NCI-H526 treated with DMSO at 0.1 percent for 48 hours (cell line): Measurements from ENCODE around the gene CIDEA.
"Not testable (repeated sequence)": the region's sequence is repeated elsewhere in the genome, so short reads cannot be mapped to it uniquely, and the experiment has no call there.

Source experiments
- DNase-seq: peaks from one replicate; lab custom pipeline; 2025; lab: John Stamatoyannopoulos, UW

The CIDEA gene, protein sequence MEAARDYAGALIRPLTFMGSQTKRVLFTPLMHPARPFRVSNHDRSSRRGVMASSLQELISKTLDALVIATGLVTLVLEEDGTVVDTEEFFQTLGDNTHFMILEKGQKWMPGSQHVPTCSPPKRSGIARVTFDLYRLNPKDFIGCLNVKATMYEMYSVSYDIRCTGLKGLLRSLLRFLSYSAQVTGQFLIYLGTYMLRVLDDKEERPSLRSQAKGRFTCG

DNA sequence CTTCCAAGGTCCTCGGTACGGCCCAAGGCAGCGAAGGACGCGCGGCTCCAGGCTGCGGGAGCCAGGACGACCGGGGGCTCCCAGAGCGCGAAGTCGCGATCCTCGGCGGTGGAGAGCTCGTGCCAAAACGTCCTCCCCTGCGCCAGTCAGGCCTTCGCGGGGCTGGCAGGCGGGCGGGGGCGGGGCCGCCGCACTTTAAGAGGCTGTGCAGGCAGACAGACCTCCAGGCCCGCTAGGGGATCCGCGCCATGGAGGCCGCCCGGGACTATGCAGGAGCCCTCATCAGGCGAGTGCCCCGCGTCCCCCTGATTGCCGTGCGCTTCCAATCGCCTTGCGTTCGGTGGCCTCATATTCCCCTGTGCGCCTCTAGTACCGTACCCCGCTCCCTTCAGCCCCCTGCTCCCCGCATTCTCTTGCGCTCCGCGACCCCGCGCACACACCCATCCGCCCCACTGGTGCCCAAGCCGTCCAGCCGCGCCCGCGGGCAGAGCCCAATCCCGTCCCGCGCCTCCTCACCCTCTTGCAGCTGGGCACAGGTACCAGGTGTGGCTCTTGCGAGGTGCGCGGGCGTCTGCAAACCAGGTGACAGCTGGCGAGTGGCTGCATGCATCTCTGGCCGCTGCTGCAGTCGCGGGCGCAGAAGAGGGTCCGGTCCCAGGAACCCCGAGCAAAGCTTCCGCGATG lies at the start of gene CIDEA:
Gene CIDEA, plus strand, starts transcription at position 226 of the 684 bp plus-strand sequence. Its CDS starts 23 bp downstream, at position 249.
- no peak for DNase-seq

DNA sequence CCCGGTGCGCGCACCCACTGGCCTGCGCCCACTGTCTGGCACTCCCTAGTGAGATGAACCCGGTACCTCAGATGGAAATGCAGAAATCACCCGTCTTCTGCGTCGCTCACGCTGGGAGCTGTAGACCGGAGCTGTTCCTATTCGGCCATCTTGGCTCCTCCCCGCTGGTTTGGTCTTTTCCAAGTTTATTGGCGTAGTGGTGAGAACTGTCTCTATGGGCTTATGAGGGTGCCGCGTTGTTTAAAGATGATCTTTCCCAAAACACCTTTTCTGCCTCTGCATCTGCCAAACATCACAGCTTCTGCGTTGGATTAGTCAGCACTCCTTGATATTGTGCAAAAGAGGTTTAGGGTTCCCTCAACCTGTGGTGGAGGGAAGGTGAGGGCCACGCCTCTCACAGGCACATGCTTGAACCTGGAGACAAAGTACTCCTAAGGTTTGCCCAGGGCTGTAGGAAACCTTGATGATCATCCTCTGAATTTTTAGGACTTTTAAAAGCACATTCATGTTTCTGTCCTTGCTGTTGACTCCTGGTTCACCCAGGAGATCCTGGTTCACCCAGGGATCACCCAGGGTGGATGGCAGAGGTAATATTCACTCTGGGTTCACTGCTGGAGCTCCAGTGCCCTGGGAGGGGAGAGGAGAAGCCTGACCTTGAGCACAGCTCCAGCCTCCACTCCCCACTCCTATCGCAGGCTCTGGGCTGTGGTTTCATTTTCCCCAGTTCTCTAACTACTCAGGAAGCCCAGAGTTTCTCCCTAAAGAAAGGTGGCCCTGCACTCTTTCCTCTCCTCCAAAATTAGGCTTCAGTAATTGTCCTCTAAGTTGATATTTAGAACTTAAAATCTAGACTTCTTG lies 45.6 kb upstream of the CIDEA start:
- peak; percentile 0 for DNase-seq

DNA sequence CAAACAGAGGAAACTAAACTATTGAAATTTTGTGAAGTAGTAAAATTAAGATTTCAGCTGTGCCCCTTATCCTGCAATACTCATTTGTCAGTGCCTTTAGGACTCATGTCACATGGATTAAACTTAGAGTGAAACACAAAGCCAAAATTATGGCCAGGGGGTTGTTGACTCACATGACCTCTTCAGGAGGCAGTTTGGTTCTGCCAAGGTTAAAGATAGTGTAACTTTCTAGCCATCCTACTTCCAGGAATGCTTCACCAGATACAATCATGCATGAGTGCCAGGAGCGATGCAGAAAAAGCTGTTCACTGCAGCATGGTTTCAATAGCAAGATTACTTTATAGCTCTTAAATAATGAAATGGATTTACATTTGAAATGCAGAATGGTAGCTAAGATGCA lies 41.9 kb upstream of the CIDEA start:
- DNase-seq, result not testable (repeated sequence)

DNA sequence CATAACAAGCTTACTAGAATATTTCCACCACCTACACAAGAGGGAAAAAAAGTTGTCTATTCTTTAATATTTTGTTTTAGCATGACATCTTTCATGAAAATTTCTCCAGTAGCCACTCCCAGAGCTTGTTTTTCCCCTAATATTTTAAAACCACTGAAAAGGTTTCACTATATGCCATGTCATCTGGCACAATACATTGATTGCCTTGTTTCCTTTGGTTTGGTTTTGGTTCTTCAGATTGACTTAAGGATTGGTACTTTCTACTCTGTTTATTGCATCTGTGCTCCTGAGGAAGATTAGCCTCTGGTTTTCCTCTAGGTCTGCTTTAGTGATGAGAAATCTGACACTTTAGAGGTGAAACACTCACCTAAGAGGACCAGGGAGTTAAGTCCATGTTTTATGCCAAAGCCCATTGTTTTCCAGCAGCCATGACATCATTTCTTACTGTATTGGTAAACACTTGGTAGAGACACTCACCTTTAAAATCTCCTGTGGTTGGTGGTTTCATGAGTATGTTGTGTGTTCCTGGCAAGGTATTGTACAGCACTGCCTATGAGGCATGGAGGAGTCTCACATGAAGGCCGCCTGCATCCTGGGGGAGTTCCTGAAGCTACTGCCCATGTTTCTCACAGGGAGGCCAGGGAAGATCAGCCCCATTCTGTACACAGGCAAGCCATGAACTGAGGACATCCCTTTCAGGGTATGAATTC lies 39.7 kb upstream of the CIDEA start:
- DNase-seq, result not testable (repeated sequence)

DNA sequence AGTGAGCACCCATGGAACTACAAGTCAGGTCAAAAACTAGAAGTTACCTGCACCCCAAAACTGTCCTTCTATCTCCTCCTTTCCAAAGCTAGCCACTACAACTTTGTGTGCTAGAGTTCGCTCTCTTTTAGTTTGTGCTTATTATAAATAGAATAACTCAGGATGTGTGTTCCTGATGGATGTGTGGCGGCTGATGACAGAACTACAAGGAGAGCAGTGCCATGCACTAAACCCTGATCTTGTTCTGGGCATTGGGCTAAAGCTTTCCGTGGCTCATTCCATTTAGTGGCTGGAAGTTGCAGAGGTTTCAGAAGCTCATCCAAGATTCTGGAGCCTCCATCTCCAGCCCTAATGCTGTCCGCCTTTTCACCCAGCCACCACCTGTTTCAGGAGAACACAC lies 37.7 kb upstream of the CIDEA start:
- not testable (repeated sequence) for DNase-seq

DNA sequence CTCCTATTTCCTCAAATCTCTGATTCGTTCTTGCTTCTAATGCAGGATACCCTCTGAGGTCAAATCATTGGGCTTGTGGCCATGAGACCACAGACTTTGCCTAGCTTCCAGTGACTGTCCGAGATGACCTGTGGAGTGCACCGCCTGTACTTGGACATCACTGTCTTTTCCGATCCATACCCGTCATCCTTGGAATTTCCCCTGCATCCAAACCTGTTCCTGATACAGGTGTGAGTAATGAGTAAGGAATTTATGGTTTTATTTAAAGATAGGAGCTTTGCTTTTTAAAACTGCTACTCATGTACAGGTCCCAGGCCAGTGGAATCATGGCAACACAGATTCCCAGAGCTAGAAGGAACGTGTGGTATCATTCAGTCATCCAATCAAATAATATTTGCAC lies 35.6 kb upstream of the CIDEA start:
- DNase-seq, result not testable (repeated sequence)

DNA sequence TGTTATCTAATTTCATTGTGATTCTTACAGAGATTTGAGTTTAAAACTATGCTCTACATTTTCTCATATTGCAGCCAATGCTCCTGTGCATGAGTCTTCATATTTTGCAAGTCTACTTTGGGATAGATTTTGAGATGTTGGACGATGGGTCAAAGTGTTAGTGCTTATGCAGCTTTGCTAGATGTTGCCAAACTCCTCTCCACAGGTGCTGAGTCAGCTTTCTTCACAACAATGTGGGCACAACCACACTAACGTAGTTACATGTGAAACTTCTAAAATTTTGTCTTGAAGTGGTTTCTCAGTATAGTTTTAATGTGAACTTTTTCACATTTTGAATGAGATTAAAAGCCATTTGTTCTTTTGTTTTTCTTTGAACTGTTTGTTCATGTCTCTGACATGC lies 32.1 kb upstream of the CIDEA start:
- DNase-seq, result not testable (repeated sequence)

DNA sequence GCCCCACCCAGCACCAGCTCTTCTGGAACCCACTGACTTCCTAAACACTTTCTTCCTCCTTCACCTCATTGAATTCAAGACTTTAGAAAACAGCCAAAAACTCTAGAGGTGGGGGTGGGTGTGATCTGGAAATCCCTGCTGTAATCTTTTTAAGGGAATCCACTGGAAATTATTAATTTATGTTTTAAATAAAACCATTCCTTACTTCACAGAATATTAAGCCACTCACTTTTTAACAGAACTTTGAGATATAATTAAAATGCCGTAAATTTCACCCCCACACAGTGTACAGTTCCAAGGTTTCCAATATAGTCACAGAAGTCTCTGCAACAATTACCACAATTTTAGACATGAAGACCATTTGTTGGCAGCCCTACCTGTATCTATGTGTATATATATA lies 30.8 kb upstream of the CIDEA start:
- DNase-seq, result not testable (repeated sequence)

GRCh38 chr18:12226807-12227206 lies 27.4 kb upstream of the CIDEA start:
- DNase-seq, result not testable (repeated sequence)

GRCh38 chr18:12227399-12228186 lies 26.6 kb upstream of the CIDEA start:
- DNase-seq, result not testable (repeated sequence)

DNA sequence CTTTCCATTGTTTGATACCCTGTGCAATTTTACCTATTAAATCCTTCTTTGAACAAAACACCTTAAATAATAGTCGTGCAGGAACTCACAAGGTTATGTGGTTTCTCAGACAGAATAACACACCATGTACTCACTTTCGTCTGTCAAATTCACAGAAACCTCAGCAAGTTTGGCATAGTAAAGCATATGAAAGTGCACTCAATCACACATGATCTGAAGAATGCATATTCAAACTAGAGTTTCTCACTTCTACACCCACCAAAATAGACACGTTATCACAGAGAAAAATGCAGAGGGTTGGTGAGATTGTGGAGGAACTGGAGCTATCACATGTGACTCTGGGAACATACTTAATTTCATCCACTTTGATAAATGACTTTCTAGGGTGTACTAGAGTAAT lies 25.9 kb upstream of the CIDEA start:
- DNase-seq, result not testable (repeated sequence)

DNA sequence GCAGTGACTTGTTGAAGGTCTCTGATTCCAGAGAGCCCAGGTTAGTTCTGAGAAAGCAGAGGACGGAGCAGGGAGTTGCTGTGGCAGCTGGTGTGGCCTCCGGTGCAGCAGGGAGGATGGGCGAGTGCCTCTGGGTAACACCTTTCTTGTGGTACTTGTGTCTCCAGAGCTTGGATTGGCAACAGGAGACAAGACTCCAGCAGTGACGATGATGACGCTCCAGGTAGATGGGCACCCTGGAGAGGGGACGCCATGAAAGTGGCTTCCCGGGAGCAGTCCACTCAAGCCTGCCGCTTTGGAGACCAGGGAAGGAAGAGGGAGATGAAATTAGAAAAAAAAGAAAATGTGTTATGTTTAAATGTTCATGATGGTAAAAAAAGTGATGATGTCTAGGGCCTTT lies 23.6 kb upstream of the CIDEA start:
- not testable (repeated sequence) for DNase-seq

- no peak for DNase-seq
Observed at GRCh38 chr18:12231040-12231882, 22.9 kb upstream of the CIDEA start.

DNA sequence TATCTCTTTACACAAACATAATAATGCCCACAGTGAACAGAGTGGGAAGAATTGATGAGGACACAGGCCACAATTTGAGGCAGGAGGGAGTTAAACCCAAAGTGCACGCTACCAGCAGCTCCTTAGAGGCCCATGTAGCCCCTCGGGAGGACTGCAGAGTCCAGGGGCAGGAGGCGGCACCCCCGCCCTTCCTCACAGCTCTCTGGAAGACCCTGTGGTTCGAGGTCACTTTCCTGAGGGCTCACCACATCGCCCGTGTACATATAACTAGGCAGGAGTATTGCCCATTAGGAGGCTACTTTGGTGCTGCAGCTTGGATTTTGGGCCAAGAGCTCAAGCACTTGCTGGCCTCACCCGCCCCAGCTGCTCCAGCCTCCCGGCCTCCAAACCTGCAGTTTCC lies 22.2 kb upstream of the CIDEA start:
- DNase-seq, result no peak

- no peak for DNase-seq
Observed at GRCh38 chr18:12233378-12233777, 20.8 kb upstream of the CIDEA start.

DNA sequence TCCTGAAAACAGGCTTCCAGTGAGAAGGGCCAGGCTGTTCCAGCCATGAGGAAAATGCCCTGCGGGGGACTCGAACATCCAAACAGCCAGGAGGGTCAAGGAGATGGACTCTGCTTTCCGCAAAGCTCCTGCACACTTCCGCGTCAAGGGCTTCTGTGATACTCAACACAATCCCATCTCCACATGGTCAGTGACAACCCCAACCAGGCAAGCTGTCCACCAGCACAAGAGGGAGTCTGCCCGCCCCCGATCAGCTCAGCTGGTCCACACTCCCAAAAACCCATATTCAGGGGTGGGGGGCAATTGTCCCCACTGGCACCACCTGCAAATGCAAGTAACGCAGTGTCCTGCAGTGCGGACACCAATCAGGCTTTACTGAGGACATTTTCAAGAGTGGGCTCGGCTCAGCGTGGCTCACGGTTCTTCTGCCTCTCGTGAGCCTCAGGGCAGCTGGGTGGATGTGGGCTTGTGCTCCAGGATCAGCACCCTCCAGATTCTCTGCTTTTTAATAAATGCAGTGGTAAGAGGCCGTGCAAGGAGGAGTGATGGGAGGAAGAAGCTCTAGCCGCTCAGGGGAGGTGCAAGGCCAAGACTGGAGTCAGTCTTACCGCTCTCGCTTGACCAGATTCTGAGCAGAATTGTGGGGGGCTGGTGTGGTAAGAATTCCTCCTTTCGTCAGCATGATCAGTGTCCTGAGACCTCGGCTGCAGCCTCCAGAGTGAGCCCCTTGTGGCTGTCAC lies 19.5 kb upstream of the CIDEA start:
- DNase-seq, result no peak

- no peak for DNase-seq
Observed at GRCh38 chr18:12236141-12236540, 18.0 kb upstream of the CIDEA start.

DNA sequence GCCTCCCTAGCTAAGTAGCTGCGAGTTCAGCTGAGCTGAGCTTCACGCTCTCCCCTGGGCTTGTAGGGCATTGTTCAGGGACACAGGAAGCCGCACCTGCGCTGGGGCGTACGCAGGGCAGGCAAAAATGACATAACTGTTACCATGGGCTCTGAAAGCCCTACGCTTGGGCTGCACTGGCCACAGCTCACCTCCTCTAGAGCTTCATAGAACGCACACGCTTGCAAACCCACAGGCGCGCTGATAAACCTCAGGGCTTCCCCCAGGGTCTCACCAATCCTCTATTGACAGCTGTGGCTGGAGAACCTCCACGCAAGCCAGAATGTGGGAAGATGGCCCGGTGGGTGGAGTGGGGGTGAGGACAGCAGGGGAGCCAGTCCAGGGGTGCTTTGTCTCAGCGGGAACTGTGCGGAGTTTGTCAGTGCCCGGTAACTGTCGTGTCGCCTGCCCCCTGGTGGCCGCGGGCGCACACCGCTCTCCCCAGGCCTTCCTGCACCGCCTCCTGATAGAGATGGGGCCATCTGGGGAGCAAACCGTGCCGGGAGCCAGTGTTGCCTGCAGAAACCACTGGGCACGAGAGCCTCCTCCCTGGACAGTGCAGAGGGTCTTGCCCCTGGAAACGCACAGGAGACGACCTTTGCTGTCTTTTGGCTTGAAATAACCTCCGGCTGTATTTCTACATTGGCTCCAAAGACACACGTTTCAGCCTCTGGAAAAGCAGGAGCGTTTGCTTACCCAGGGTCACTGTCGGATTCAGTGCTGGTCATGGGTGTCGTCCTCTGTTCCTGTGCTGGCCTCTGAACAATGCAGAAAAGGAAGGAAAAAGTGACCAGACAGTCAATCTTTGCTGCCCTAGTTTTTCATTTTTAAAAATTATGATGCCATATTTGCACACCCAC lies 17.0 kb upstream of the CIDEA start:
- DNase-seq, result peak; percentile 1

DNA sequence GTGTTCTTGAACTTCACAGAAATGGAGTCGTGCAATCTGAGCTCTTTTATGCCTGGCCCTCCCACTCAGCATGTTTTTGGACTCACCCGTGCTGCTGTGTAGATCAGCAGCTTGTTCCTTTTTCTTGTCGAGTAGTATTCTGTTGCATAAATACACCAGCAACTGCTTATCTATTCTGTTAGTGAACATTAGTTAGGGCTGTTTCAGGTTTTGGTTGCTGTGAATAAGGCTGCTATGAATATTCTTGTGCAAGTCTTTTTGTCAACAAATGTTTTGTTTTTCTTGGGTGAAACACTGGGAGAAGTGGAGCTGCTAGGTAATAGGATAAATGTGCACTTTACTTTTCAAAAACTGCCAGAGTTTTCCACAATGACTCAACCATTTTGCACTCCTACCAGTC lies 15.3 kb upstream of the CIDEA start:
- no peak for DNase-seq
